A673 (cell line): ENCODE data around the gene ARMC6. TPM values are rescaled to one million over a fixed set of nuclear protein-coding genes. Genes with fewer than 3 reads are reported as not detected.
A peak's percentile ranks its signal among the peaks of the same experiment; 100 is the strongest.

Experiments
- BruUV-seq: library from RNA; stranded (reverse); fragments of 400-500 nt; replicated peaks from 2 replicates; lab custom pipeline; 2021; lab: Mats Ljungman, UMichigan
- CTCF ChIA-PET: fragments of 300-600 bp; sonication (Branson Sonifier 250); formaldehyde crosslinking; loops from one replicate; lab custom pipeline; 2022; ENCODE audit warnings: antibody characterized with exemption; lab: Charles Lee
- POLR2A ChIA-PET: fragments of 300-600 bp; sonication (Branson Sonifier 250); formaldehyde crosslinking; loops from one replicate; lab custom pipeline; 2022; ENCODE audit warnings: antibody characterized with exemption; ENCODE audit not compliant: low non-redundant PET; lab: Charles Lee
- DNase-seq: peaks from one replicate; pipeline ENCODE4 v3.0.0-alpha.2; 2015; ENCODE audit warnings: low spot score
- H3K27ac ChIP-seq: fragments of 200-600 bp; sonication (generic); 2 replicates; pipeline ENCODE4 v1.5.1; 2016; ENCODE audit warnings: mixed run types, low read depth, mild to moderate bottlenecking, mixed read lengths, antibody characterized with exemption, low read length; ENCODE audit not compliant: poor library complexity, severe bottlenecking
- H3K27me3 ChIP-seq: fragments of 200-600 bp; sonication (generic); replicated peaks from 2 replicates; pipeline ENCODE4 v1.6.1; 2017; ENCODE audit warnings: mixed run types, low read depth, mild to moderate bottlenecking, mixed read lengths, antibody characterized with exemption, low read length; ENCODE audit not compliant: insufficient read depth, poor library complexity
- H3K36me3 ChIP-seq: fragments of 200-600 bp; sonication (generic); 2 replicates; pipeline ENCODE4 v1.6.1; 2016; ENCODE audit warnings: mixed run types, mild to moderate bottlenecking, mixed read lengths, antibody characterized with exemption, low read length; ENCODE audit not compliant: insufficient read depth, poor library complexity, severe bottlenecking
- H3K4me1 ChIP-seq: fragments of 200-600 bp; sonication (generic); 2 replicates; pipeline ENCODE4 v1.6.1; 2017; ENCODE audit warnings: mixed run types, mild to moderate bottlenecking, mixed read lengths, antibody characterized with exemption, low read length; ENCODE audit not compliant: insufficient read depth, poor library complexity, severe bottlenecking
- H3K4me3 ChIP-seq: fragments of 200-600 bp; sonication (generic); 2 replicates; pipeline ENCODE4 v1.5.1; 2016; ENCODE audit warnings: low read depth, mixed run types, mild to moderate bottlenecking, mixed read lengths, low read length; ENCODE audit not compliant: poor library complexity, severe bottlenecking
- H3K9me3 ChIP-seq: fragments of 200-600 bp; sonication (generic); 2 replicates; pipeline ENCODE4 v1.6.1; 2016; ENCODE audit warnings: mixed run types, low read depth, mild to moderate bottlenecking, mixed read lengths, antibody characterized with exemption, low read length; ENCODE audit not compliant: poor library complexity, severe bottlenecking
- EZH2 ChIP-seq: fragments of 200-600 bp; sonication (generic); IDR thresholded peaks from 2 replicates; pipeline ENCODE4 v1.6.1; 2017; ENCODE audit warnings: borderline replicate concordance, low read depth, mild to moderate bottlenecking, mixed read lengths, antibody characterized with exemption, low read length; ENCODE audit not compliant: poor library complexity, severe bottlenecking
- intact Hi-C: fragments of 100-400 bp; cut with micrococcal nuclease; formaldehyde crosslinking; loops from one replicate; pipeline ENCODE4 v1.10.0; 2022; ENCODE audit not compliant: unreplicated experiment
- total RNA-seq: library from RNA; stranded (reverse); gene quantifications from 2 replicates; pipeline ENCODE4 v1.2.3, GENCODE V29; 2021
- TF ChIP-seq, protein P1 (sequence below): fragments of 300-800, 200-600 bp; sonication (generic); conservative IDR thresholded peaks from 2 replicates; pipeline ENCODE4 v1.5.1; 2017; ENCODE audit warnings: low read depth, mild to moderate bottlenecking, antibody characterized with exemption, low read length, moderate library complexity, mixed read lengths

ARMC6 gene
- total RNA-seq, 1 experiment from 2014 or later: 62.7 TPM

- ChIA-PET CTCF (interaction anchor here (0.6 to 0.7 kb wide), 2 partner anchors 63 to 170 kb away, joined by 3 to 5 read pairs; no protein-coding TSS in a partner anchor), POLR2A (no interaction called here)
- no TSS peak for BruUV-seq
- Histone ChIP-seq H3K36me3 (no peaks in the 10 kb centered on the region), H3K4me3 (peak overlapping the region; percentile 59), H3K4me1 (peaks cover 36% of the 10 kb centered on the region), H3K27me3 (no peaks in the 10 kb centered on the region), H3K9me3 (no peaks in the 10 kb centered on the region), H3K27ac (peak overlapping the region; percentile 55)
- no peak for TF ChIP-seq EZH2
- intact Hi-C loops: no loop called here
- DNase-seq: no peak
Measured at GRCh38 chr19:19064098-19064722, 30.8 kb downstream of the ARMC6 start.

DNA sequence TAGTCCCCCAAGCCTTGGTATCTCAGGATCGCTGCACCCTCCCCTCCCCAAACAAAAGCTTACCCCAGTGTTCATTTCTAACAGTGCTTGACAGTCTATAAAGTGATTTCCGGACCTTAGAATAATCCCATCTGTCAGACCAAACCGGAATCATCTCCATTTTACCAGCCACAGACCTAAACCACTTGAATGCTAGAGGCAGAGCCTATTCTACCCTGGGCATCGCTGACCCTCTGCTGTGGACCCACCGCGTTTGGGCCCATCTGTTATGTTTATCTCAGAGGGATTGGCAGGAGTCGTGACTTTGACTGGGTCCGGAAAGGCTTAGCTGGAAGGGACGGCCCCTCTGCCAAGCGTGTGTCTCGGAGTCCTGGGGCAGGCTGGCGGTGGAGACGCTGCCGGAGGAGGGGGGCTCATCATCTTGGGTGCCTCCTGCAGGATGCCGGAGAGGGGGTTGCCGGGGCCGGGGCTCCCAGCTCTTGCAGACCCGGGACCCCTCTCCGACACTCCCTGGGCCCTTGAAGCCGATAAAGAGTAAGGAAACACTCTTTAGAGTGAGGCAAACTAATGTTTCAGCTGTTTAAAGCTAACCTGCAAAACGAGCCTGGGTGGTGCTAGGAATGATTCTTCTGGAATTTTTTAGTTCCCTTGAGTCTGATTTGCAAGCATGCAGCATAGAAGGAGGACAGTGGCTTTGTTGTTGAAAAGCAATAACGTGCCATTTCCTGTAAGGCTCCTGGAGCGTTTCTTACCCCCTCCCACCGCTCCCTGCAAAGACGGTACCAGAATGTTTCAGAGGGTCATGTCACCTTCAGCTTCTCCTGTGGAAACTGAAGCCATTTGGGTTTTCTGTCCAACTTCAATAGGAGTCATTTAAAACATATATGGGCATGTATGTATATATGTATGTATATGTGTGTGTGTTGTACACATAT lies 31.7 kb downstream of the ARMC6 start:
- intact Hi-C loops: no loop called here
- Histone ChIP-seq H3K36me3 (no peaks in the 10 kb centered on the region), H3K27ac (peak overlapping the region; percentile 55), H3K4me3 (peak overlapping the region; percentile 59), H3K4me1 (peaks cover 36% of the 10 kb centered on the region), H3K27me3 (no peaks in the 10 kb centered on the region), H3K9me3 (no peaks in the 10 kb centered on the region)
- no peak for TF ChIP-seq EZH2
- TF ChIP-seq, protein P1, sequence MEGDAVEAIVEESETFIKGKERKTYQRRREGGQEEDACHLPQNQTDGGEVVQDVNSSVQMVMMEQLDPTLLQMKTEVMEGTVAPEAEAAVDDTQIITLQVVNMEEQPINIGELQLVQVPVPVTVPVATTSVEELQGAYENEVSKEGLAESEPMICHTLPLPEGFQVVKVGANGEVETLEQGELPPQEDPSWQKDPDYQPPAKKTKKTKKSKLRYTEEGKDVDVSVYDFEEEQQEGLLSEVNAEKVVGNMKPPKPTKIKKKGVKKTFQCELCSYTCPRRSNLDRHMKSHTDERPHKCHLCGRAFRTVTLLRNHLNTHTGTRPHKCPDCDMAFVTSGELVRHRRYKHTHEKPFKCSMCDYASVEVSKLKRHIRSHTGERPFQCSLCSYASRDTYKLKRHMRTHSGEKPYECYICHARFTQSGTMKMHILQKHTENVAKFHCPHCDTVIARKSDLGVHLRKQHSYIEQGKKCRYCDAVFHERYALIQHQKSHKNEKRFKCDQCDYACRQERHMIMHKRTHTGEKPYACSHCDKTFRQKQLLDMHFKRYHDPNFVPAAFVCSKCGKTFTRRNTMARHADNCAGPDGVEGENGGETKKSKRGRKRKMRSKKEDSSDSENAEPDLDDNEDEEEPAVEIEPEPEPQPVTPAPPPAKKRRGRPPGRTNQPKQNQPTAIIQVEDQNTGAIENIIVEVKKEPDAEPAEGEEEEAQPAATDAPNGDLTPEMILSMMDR: no peak
- peak; percentile 54 for DNase-seq
- CTCF ChIA-PET: interaction anchor here (0.7 kb wide), 1 partner anchor 64 kb away, joined by 5 read pairs; no protein-coding TSS in a partner anchor
- POLR2A ChIA-PET: interaction anchor here (0.6 kb wide), 2 partner anchors 105 to 116 kb away, joined by 4 to 5 read pairs; no protein-coding TSS in a partner anchor
- BruUV-seq: no TSS peak

GRCh38 chr19:19067276-19068072 lies 34.1 kb downstream of the ARMC6 start:
- peak; percentile 70 for DNase-seq
- Histone ChIP-seq H3K27me3 (no peaks in the 10 kb centered on the region), H3K4me1 (peaks cover 36% of the 10 kb centered on the region), H3K4me3 (no peak overlapping the region), H3K9me3 (no peaks in the 10 kb centered on the region), H3K36me3 (no peaks in the 10 kb centered on the region), H3K27ac (peak overlapping the region; percentile 47)
- intact Hi-C loops: no loop called here
- TF ChIP-seq, protein P1: no peak
- TF ChIP-seq EZH2: no peak
- ChIA-PET CTCF (no interaction called here), POLR2A (no interaction called here)
- BruUV-seq: no TSS peak
